ENCODE measurements around the gene TMEM109.

The TMEM109 gene

DNA sequence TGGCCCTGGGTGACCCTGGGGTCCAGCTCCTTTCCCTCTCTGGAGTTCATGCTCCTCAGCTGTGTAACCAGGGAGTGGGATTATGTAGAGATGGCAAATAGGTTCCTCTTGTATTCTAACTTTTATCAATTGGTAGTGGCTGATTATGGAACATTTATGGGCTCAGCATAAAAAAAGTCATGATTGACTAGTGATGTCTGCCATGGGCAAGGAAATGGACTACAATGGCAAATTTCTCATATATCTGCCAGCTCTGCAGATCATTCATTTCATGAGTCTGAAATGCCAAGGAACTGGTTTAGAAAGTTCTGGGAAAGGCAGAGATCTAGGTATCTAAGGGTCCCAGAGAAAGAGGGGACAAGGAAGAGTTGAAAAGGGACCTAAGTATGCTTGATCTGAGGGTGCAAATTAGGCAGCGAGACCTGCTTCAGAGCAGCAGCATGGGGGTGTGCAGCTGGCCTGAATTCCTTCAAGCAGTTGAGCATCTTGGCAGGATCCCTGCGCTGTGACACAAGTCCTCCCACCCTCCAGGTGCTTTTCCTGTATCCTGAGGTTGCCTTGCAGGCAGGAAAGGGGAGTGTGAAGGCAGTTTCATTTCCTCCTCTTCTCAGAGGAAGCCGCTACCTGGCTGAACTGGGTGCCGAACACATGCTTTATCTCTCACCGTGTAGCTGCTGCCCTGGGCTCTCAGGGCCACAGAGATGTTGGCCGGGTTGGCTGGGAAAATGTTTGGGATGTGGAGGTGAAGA, 27.6 kb downstream of the TMEM109 start:
- DNase-seq (ENCODE audit: low read depth in 2 of 2) = no peak

DNA sequence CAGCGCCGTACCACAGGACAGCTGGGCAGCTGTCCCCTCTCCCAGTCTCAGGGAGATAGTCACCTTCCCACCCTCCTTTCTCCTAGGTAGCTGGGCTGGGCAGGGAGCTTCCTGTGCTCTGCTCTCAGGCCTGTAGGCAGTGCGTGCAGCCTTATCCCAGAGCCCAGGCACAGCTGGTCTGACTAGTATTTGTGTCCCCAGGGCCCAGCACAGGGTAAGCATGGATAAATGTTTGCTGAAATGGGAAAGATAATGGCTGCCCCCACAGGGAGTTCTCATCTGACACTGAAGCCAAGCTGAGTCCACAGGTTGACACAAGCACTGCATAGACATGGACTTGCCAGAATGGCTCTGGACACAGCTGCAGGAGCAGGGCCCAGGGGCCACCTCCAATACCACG, 28.3 kb downstream of the TMEM109 start:
- no peak for DNase-seq (ENCODE audit: low read depth in 2 of 2)

DNA sequence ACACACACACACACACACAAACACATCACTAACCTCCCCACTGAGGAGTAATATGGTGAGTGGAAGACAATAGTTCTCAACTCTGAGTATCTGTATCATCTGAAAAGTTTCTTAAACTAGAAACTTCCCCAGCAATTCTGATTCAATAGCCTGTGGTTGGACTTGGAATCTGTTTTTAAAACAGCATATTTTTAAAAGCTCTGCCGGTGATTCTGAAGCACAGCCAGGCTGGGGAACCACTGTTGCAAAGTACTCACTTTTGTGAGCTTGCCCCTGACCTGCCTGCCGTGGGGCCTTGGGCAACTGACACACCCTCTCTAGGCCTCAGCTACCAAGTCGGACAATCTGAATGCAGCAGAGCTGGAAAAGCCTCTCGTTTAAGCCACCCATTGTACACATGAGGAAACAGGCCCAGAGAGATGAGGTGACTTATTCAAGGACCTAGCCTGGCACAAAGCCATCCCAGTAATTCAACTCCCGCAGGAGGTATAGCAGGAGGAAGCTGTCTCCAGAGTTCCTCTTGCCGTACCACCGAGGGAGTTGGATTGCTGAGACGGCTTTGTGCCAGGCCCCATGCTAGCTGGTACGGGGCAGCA, 29.1 kb downstream of the TMEM109 start:
- no peak for DNase-seq (ENCODE audit: low read depth in 2 of 2)

DNA sequence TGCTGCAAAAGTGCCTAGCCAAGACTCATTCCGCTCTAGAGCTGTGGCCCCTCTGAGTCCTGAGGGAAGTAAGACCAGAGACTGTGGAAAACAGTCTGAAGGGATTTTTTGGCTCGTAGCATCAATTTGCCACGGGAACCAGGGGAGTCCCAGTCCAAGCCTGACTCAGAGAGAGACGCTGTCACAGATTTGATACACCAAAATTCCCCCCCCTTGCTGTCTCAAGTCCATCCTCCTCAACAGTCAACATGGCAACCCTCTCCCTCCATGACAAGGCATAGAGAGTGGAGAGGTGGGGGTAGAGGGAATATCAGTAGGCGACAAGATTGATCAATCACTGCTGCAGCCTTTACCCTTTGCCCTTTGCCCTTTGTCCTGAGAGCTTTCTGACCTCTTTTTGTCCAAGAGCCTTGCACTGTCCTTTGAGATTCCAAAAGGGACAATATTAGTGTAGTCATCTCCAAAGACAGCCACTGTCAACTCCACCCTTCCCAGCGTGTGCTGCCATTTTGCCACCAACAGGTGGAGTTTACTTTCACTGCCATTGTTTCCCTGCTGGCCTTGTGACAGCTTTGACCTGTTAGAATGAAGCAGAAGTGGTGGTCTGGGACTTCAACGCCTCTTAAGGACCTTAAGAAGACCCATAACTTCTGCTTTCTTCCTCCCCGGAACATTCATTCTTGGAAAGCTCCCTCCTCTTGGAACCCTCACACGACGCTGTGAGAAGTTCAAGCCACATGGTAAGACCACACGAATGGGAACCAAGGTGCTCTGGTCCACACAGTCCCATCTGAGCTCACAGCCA, 30.7 kb downstream of the TMEM109 start:
- DNase-seq (ENCODE audit: low read depth in 2 of 2) = no peak

DNA sequence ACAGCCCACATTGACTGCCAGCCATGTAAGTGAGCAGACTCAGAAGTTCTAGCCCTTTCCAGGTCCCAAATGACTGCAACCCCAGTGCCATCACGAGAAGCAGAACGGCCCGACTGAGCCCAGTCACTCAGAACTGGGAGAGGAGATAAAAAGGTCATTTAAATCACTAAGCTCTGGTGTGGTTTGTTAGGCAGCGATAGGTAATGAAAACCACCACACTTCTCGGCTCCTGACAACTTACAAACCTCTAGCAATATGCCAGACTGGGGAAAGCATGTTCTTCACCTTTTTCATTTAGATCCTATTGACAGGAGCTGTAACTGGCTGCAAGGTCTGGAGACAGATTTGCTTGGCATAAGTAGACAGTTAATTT, 31.3 kb downstream of the TMEM109 start:
- no peak for DNase-seq (ENCODE audit: low read depth in 2 of 2)

DNA sequence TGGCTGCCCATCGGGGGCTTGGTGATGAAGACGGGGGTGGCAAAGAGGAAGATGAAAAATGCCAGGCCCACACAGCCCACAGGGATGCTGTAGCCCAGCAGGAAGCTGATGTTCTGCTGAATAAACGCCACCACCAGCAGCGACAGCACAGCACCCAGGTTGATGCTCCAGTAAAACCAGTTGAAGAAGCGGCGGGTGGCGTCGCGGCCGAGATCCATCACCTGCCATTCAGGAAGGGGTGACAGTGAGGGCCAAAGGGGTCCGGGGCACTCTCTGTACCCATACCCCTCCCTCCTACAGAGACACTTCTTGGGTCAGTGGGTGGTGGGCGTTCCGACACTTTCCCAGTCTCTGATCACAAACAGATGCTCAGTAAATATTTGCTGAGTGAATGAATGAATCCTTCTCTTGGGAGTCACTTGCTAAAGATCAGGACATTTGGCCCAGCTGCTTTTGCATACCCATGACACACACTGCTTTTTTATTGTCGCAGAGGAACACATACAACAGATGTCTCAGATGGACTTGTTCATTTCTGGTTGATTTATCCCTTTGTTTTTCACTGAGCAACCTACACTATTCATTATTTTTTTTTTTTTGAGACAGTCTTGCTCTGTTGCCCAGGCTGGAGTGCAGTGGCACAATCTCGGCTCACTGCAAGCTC, 32.8 kb downstream of the TMEM109 start:
- DNase-seq (ENCODE audit: low read depth in 2 of 2) = no peak

DNA sequence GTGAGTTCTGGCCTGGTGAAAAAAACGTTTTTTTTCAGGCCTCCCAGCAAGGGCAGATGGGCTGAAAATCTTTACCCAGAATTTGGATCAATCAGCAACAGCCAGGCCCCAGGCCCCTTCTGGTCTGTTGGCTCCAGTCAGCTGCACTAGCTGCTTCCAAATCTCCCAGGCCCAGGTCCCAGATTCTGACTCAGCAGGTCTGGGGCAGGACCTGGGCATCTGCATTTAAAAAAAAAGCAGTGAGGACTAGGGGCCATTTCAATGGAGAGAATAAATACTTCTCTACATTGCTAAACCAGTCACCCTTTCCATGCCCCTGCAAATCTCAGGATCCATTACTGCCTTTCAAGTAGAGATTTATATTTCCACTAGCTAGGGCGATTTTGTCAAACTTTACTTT, 33.7 kb downstream of the TMEM109 start:
- DNase-seq (ENCODE audit: low read depth in 2 of 2) = no peak

DNA sequence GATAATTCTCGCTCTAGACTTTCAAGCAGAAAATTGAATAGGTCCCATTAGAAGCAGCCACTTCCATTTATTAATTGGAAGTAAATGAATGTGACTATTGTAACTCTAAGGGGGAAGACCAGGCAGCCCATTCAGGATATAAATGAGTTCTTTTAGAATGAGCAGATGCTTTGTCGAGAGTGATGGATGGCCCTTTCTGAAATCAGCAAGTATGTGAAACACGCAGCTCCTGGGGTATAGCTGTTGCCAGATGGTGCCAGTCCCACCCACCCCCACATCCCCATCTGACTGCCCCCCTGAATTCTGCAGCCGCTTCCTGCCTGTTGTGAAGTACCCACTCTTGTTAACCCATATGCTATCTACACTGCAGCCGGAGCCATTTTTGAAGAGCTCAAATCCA, 34.3 kb downstream of the TMEM109 start:
- DNase-seq (ENCODE audit: low read depth in 2 of 2) = no peak

DNA sequence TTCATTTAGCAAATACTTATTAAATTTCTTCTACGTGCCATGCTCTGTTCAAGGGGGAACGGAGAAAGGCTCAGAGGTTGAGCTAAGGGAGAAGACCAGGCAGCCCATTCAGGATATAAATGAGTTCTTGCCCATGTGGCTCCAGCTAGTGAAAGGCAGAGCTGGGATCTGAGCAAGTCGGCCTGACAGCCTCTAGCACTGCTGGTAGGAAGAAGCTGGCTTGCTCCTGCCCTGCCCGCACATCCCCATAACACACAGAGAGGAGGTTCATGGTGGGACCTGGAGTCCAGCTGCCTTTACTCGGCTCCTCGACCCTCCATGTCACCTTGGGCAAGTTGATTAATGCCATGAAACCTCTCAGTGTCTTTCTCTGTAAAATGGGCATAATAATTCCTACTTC, 36.1 kb downstream of the TMEM109 start:
- DNase-seq (ENCODE audit: low read depth in 2 of 2) = no peak

DNA sequence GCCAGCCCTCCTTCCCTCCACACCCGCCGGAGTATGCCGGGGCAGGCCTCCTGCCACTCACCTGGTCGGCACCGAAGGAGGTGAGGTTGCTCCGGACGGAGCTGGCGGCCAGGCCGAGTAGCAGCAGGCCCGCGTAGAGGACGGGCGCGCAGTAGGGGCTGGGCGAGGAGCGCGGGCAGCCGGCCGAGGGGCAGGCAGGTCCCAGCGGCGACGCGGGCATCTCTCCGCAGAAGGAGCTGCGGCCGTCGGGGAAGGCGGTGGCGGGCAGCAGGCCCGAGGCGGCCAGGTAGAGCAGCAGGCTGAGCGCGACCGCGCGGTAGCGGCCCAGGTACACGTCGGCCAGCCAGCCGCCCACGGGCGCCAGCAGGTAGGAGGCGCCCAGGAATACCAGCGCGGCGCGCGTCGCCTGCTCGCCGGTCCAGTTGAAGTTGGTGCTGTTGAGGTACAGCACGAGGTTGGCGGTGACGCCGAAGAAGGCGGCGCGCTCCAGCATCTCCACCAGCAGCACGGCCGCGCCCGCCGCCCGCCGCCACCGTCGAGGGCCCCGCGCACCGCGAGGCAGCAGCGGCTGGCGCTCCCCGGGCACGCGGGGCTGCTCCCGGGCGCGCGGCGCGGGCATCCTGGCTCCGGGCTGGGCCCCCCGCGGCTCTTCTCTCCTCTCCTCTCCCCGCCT, 37.1 kb downstream of the TMEM109 start:
- no peak for DNase-seq (ENCODE audit: low read depth in 2 of 2)

DNA sequence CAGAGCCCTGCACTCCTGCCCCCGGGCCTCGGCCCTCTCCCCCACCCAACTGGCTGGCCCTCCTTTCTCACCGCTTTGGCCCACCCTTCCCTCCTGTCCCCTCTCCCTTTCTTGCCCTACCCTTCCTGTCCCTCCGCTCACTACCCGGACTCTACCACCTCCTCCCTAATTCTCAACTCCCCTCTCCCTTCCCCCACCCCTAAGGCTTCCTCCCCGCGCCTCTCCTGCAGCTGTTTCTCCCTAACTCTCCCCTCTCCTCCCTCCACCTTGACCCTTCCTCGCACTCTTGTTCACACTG, 37.6 kb downstream of the TMEM109 start:
- DNase-seq (ENCODE audit: low read depth in 2 of 2) = no peak

DNA sequence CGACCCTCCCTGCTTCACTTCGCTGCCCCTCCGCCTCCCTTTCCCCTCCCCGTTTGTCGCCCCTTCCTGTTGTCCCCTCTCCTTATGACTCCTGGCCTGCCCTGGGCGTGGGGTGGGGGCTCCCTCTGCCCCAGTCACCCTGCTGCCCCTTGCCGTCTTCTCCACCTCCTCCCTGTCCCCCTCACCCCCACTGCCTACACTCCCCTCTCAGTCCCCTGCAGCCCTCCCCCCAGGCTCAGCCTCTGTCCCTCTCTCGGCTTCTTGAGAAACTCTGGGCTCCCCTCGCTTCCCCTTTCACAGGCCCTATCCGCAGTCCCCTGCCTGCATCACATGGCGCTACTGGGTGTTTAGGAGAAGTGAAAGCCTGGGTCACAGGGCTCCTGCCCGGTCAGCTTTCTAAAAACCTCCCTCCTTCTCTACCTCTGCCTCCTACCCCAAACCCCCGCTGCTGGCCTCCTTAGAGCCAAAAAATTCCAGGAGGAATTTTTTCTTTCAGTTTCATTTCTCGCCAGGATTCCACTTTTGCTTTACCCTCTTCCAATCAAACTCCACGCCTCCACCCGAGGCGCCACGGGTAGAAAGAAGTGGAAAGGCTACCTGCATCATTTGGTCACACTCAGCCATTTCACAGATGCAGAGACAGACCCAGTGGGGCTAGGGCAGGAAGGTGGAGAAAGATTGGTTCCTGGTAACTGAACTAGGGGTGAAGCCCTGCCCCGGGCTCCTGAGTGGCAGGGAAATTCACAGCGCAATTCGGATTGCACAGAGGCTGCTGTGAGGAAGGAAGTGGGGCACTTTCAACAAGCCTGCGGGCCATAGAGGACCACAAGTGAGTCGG, 38.2 kb downstream of the TMEM109 start, which contains the start of gene SLC15A3:
TSS of gene SLC15A3 (minus strand) at position 273 of the 838 bp plus-strand sequence. CDS start 625 bp downstream, outside the sequence.
- no peak for DNase-seq (ENCODE audit: low read depth in 2 of 2)

DNA sequence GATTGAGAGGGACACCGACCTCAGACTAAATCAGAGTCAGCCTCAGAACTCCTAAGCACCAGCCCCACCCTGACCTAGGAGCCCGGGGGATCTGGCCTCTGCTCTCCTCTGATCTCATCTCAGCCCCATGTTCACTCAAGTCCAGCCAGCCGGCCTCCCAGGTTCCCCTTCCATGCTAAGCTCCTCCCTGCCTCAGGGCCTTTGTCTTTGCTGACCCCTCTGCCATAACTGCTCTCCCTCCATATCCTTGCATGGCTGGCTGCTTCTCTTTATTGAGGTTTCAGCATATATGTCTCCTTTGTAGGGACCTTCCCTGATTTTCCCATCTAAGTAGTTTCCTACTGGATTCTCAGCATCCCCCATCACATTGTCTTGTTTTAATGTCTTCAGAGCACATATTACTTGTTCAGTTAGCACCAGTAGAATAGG, 38.8 kb downstream of the TMEM109 start:
- no peak for DNase-seq (ENCODE audit: low read depth in 2 of 2)

DNA sequence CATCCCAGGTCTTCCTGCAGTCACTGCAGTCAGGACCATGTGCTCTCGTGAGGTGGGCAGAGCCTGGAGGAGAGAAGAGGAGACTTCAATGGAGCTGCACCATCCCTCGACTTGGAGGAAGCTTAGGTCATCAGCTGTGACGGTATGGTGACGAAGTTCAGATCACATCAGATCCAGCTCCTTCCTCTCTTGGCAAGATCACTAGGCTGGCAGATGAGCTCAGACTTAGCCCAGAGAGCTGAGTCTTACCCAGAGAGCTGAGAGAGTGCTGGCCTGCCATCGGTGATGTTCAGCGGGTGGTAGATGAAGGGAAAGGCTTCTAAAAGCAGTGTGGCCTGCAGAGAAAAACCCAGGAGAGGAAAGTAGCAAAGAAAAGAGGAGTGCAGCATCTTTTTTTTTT, 39.8 kb downstream of the TMEM109 start:
- DNase-seq (ENCODE audit: low read depth in 2 of 2) = no peak

DNA sequence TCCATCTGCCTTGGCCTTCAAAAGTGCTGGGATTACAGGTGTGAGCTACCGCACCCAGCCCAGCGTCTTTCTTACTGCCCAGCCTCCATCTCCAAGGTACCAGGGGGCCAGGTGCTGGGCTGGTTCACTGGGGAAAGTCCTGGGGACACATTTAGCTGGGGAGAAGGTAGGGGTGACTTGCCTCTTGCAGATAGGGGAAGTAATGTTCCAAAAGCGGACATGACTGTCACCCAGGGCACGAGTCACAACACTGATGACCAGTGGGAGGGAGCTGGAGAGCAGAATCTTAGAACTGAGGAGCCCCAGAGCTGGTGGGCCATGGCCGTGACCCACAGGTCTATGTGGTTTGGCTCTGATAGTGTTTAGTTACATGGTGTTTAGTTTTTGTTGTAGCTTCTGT, 40.5 kb downstream of the TMEM109 start:
- no peak for DNase-seq (ENCODE audit: low read depth in 2 of 2)

DNA sequence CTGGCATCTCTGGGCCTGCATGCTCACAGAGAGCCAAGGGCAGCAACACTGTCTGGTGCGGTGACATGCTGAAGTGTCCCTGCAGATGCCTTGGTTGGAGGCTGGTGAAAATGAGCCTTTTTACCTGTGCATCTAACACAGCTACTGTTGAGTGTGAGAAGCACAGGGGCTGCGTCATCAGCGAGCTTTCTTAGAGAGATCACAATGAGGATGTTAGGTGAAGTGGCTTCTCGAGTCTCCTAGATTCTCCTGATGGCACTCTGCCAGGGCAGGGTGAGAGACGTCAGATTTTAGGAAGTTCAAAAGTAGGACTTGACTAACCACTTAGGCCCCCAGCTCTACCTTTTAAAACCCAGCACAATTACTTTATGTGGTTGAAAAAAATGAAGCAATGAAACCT, 41.6 kb downstream of the TMEM109 start:
- DNase-seq (ENCODE audit: low read depth in 2 of 2) = no peak

DNA sequence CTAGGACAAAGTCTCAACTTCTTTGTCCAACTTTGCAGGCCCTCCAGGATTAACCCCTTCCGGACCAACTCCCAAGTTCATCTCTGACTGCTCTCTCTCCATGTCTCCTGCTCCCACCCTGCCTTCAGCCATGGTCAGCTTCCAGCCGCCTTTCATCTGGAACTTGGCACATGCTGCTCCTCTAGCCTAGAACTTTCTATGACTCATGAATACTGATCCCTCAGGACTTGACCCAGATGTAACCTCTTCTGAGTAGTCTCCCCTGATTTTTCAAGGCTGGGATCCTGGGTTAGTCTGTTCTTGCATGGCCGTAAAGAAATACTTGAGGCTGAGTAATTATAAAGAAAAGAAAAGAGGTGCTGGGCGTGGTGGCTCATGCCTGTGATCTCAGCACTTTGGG, 43.2 kb downstream of the TMEM109 start:
- DNase-seq (ENCODE audit: low read depth in 2 of 2) = no peak

DNA sequence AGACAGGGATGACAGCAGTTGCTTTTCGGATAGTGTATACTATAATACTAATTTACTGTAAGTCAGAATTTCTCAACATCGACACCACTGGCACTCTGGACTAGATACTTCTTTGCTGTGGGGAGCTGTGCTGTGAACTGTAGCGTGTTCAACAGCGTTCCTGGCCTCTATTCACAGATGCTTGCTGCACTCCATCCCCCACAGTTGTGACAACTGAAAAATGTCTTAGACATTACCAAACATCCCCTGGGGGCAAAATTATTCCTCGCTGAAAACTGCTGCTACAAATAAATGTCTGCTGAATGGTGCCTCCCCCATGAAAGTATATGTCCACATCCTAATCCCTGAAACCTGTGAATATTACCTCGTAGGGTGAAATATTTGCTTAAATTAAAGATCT, 45.5 kb downstream of the TMEM109 start:
- no peak for DNase-seq (ENCODE audit: low read depth in 2 of 2)

DNA sequence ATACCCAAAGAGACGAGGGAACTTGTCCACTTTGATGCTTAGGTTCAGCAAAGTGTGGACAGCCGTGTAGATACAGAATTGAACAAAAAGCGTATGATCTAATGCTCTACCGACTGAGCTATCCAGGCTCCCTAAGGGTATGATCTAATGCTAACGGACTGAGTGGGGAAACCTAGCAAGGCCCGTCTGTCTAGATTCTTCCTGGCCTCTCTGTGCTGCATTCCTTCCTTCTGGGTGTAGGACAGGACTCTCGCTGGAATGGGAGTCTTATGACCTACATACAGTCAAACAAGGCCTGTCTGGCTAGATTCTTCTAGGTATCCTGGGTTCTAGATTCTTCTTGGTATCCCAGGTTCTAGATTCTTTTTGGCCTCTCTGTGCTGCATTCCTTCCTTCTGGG, 46.4 kb downstream of the TMEM109 start:
- DNase-seq (ENCODE audit: low read depth in 2 of 2) = no peak

DNA sequence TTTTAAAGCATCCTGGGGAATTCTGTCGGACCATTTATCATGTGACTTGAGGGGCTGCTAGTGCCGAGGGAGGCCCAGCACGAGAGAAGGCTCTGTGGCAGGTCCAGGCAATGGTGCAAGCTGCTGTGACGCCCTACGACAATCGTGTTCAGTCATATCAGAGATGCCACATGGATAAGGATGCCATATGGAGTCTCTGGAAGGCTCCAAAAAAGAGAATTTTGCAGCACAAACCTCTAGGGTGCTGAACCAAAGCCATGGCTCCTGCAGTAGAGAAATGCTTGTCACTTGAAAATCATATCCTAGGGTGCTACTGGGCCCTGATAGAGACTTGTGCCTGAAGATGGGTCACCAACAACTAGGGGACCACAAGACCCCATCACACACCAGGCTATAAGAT, 50.8 kb downstream of the TMEM109 start:
- no peak for DNase-seq (ENCODE audit: low read depth in 2 of 2)

DNA sequence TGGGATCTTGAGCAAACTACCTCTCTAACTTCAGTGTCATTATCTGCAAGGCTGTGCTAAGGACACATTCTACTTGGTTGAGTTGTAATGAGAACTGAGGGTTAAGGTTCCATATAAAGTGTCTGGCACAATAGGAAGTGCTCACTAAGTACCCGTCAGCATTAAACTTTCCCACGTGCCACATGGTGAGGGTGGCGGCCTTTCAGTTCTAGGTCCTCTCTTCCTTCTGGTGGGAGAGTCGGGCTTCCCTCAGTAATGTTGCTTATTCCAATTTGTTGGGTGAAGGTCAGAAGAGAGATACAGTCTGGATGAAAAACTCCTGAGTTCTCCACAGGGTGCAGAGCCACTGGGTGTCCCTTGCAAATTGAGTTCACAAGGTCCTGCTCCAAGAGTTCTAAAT, 52.9 kb downstream of the TMEM109 start:
- DNase-seq (ENCODE audit: low read depth in 2 of 2) = no peak
